NB4 (cell line): ENCODE measurements around the gene GJD2.

Source experiments
- DNase-seq: peaks from one replicate; pipeline ENCODE4 v3.0.0; 2010; ENCODE audit warnings: low read depth
- H3K4me3 ChIP-seq: one replicate; pipeline ENCODE4 v1.5.1; 2011; ENCODE audit warnings: mild to moderate bottlenecking, low read depth, low read length, moderate library complexity
- MYC ChIP-seq: IDR thresholded peaks from 2 replicates; pipeline ENCODE4 v1.6.1; 2011; ENCODE audit warnings: low read depth, low read length
- POLR2A ChIP-seq: IDR thresholded peaks from 2 replicates; pipeline ENCODE4 v1.6.1; 2011; ENCODE audit warnings: mild to moderate bottlenecking; ENCODE audit not compliant: insufficient read length; ENCODE audit errors: extremely low read depth
- TF ChIP-seq, protein P1 (sequence below): IDR thresholded peaks from 2 replicates; pipeline ENCODE4 v1.6.1; 2011; ENCODE audit warnings: low read depth, low read length
- TF ChIP-seq, protein P2 (sequence below): IDR thresholded peaks from one replicate; pipeline ENCODE4 v1.5.1; 2012; ENCODE audit warnings: low read depth, low read length

GJD2 gene

DNA sequence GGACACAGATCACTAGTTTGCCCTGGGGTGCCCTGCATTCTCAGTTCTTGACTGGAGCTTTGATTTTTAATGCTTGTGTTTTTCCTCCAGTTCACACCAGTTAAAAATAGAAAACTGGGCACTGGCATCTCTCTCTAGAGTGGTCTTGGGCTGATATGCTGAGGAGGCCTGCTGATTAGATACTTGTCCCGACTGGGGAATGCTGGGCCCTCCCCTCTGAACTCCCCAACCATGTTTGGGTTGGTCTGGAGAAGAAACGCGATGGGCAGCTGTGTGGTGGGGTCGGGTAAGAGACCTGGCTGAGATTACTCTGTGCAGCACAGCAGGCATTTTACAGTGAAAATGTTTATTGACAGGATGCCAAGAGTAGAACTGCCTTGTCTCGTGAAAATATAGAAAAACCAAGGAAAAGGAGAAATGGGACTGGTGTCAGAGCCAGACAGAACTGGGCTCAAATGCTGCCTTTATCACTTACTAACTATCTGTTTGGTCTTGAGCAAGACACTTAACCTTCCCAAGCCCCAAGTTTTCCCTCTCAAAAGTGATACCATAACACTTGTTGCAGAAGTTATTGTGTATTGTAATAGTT lies 42.1 kb upstream of the GJD2 start:
- DNase-seq, result no peak
- TF ChIP-seq, protein P1, sequence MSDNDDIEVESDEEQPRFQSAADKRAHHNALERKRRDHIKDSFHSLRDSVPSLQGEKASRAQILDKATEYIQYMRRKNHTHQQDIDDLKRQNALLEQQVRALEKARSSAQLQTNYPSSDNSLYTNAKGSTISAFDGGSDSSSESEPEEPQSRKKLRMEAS, result no peak
- TF ChIP-seq, protein P2, sequence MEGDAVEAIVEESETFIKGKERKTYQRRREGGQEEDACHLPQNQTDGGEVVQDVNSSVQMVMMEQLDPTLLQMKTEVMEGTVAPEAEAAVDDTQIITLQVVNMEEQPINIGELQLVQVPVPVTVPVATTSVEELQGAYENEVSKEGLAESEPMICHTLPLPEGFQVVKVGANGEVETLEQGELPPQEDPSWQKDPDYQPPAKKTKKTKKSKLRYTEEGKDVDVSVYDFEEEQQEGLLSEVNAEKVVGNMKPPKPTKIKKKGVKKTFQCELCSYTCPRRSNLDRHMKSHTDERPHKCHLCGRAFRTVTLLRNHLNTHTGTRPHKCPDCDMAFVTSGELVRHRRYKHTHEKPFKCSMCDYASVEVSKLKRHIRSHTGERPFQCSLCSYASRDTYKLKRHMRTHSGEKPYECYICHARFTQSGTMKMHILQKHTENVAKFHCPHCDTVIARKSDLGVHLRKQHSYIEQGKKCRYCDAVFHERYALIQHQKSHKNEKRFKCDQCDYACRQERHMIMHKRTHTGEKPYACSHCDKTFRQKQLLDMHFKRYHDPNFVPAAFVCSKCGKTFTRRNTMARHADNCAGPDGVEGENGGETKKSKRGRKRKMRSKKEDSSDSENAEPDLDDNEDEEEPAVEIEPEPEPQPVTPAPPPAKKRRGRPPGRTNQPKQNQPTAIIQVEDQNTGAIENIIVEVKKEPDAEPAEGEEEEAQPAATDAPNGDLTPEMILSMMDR, result no peak
- no peak for TF ChIP-seq POLR2A
- no peak for TF ChIP-seq MYC
- no peak overlapping the region for H3K4me3 ChIP-seq

DNA sequence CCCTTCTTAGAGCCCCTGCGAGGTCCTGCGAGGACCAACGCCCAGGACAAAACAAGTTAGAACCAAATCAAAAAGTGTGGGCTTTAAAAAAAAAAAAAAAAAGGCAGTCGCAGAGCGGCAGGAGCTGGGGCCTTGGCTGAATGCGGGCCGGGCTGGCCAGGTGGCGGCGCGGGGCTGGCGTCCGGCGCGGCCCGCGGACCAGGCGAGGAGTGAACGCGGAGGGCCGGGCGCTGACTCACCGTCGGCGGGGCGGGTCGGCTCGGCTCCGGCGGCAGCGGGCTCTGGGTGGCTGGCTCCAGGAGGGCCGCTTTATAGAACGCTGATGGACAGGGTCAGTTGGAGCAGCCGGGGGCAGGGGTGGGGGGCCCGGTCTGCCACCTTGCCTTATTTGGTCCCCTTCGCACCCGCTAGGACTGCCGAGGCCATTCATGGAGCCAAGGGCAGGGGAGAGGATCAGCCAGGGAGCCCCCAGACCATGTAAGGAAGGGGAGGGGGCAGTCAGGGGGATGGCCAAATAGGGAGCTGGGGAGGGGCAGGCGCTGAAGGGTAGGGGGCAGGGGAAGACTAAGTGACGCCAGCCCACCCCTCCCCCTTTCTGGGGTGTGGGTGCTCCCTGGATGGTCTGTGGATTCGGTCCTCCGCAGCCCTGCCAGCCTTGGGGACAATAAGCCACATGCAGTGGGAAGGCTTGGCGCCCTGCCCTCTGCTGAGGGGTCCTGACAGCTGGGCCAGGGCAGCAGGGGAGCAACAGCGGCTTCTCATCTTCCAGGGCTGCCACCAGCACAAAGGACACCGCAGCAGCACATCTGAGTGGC lies 40.7 kb upstream of the GJD2 start, which contains the start of gene ACTC1:
Gene ACTC1, minus strand, starts transcription at position 283 of the 815 bp plus-strand sequence. CDS start 741 bp downstream, outside the sequence.
- DNase-seq, result no peak
- no peak within 1 kb of the TSS for H3K4me3 ChIP-seq

DNA sequence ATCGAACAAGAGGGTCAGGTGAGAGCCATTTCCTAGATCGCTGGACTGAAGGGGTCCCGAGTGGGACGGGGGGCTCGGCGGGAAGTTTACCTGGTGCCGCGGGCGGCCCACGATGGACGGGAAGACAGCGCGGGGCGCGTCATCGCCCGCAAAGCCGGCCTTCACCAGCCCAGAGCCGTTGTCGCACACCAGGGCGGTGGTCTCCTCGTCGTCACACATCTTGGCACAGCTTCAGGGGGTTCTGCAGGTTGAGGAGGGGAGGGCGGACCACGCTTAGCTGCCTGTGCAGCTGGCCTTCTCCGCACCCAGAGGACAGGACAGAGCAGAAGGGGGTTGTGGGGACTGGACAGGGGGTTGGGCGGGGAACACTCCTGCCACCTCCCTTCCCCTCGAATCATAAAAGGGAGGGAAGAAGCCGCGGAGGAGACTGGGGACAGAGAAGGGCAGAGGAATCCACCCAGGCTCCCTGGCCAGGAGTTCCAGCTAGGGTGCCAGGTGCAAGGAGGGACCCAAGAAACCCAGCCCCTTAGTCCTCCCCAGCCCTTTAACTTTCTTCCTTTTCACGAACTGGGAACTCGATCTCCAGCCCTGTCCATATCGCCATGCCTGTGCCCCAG lies 39.9 kb upstream of the GJD2 start:
- no peak for DNase-seq
- no peak for TF ChIP-seq MYC
- H3K4me3 ChIP-seq, result no peak overlapping the region

More for the DNA sequence above, 40.7 kb upstream of the GJD2 start, which contains the start of gene ACTC1:
- TF ChIP-seq POLR2A (no peak), MYC (no peak)
- TF ChIP-seq, protein P2, result no peak
- TF ChIP-seq, protein P1, result no peak

DNA sequence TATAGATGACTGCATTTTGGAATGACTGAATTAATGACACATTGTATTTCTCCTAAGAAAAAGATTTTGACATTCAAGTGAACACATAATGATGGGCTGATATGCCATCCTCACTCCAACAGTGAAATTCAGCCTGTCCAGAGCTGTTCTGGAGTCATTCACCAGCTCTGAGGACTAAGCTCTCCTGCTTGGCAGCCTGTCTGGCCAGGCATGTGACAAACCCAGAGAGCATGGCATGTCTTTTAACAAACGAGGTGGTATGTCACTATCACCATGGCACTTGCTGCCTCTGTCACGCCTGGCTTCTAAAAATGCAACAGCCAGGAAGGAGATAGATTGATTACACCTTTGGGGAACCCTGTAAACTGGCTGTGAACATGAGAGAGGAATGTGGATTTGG lies 39.1 kb upstream of the GJD2 start:
- DNase-seq, result no peak
- TF ChIP-seq, protein P1, result no peak
- no peak for TF ChIP-seq POLR2A
- no peak overlapping the region for H3K4me3 ChIP-seq

DNA sequence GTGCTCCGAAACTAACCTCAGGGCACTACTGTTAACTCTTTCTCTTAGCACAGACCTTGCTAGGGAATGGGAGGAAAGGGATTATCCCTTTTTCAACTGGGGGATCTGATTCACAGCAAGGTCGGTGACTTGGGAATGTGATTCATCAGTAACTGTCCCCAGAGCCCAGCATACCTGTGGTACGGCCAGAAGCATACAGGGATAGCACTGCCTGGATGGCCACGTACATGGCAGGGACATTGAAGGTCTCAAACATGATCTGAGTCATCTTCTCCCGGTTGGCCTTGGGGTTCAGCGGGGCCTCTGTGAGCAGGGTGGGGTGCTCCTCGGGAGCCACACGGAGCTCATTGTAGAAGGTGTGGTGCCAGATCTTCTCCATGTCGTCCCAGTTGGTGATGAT lies 38.3 kb upstream of the GJD2 start:
- TF ChIP-seq, protein P1, result no peak
- TF ChIP-seq, protein P2, result no peak
- TF ChIP-seq POLR2A (no peak), MYC (no peak)
- H3K4me3 ChIP-seq, result no peak overlapping the region
- DNase-seq, result no peak

DNA sequence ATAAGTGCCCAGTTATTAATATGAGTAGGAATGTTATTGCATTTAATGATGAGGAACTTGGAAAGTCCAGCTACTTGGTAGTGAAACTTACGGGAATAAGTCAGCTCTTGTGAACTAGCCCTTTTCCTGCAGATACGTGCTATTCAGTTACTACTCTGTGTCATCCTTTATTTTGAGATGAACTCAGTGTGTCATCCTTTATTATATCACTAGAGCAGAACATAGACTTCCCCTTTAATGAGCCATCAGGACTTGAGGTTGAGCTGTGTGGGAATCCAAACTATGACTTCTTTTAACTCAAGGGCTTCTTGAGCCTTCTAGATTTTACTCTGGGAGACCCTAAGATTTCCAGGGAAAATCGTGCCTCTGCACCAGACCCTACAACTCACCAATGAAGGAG lies 36.9 kb upstream of the GJD2 start:
- no peak for TF ChIP-seq POLR2A
- TF ChIP-seq, protein P2, result no peak
- TF ChIP-seq MYC, result no peak
- TF ChIP-seq, protein P1, result no peak
- DNase-seq, result no peak
- H3K4me3 ChIP-seq, result no peak overlapping the region
